IMR-90 (cell line): ENCODE results near the gene PDZD2. TPM values are rescaled to one million over a fixed set of nuclear protein-coding genes. Genes with fewer than 3 reads are reported as not detected.

ENCODE experiments used
- ATAC-seq: fragments of 200-7000 bp; cut with Tn5 transposase; 2 replicates; pipeline ENCODE4 v1.9.1; 2020; ENCODE audit warnings: low read depth, mild to moderate bottlenecking, moderate library complexity
- BruUV-seq: library from RNA; stranded (reverse); fragments of 400-500 nt; replicated peaks from 2 replicates; lab custom pipeline; 2021; lab: Mats Ljungman, UMichigan
- CTCF ChIA-PET: fragments of 300-600 bp; formaldehyde crosslinking; extraction: SDS; loops from one replicate; lab custom pipeline; 2021; ENCODE audit warnings: antibody characterized with exemption; lab: Yijun Ruan, JAX
- POLR2A ChIA-PET: fragments of 300-600 bp; sonication (Branson Sonifier 250); formaldehyde crosslinking; loops from one replicate; lab custom pipeline; 2022; ENCODE audit warnings: antibody characterized with exemption; ENCODE audit not compliant: unreplicated experiment; lab: Charles Lee
- DNase-seq: peaks from one replicate; pipeline ENCODE4 v3.0.0; 2013
- H2AFZ ChIP-seq: replicated peaks from 2 replicates; pipeline ENCODE3; 2013; ENCODE audit warnings: low read length, mild to moderate bottlenecking; ENCODE audit not compliant: poor library complexity
- H2AK5ac ChIP-seq: 2 replicates; pipeline ENCODE4 v1.6.1; 2013; ENCODE audit warnings: low read depth, low read length, inconsistent platforms
- H2AK9ac ChIP-seq: replicated peaks from 2 replicates; pipeline ENCODE3; 2013; ENCODE audit warnings: mild to moderate bottlenecking, low read depth, low read length, moderate library complexity; ENCODE audit not compliant: poor library complexity
- H2BK120ac ChIP-seq: 2 replicates; pipeline ENCODE4 v1.6.1; 2013; ENCODE audit warnings: low read depth, low read length, inconsistent platforms
- H2BK15ac ChIP-seq: 3 replicates; pipeline ENCODE4 v1.6.1; 2013; ENCODE audit warnings: low read depth, low read length, inconsistent platforms
- H2BK20ac ChIP-seq: 2 replicates; pipeline ENCODE4 v1.6.1; 2013; ENCODE audit warnings: low read depth, mild to moderate bottlenecking, inconsistent platforms, low read length, moderate library complexity
- H2BK5ac ChIP-seq: 2 replicates; pipeline ENCODE4 v1.6.1; 2013; ENCODE audit warnings: mild to moderate bottlenecking, low read depth, low read length, inconsistent platforms; ENCODE audit not compliant: poor library complexity, severe bottlenecking
- H3K14ac ChIP-seq: replicated peaks from 2 replicates; pipeline ENCODE4 v1.6.1; 2013; ENCODE audit warnings: low read depth, low read length, inconsistent platforms
- H3K18ac ChIP-seq: 2 replicates; pipeline ENCODE4 v1.6.1; 2013; ENCODE audit warnings: low read depth, low read length, control low read depth
- H3K23ac ChIP-seq: 2 replicates; pipeline ENCODE4 v1.6.1; 2013; ENCODE audit warnings: low read depth, low read length, inconsistent platforms
- H3K27ac ChIP-seq: 2 replicates; pipeline ENCODE4 v1.5.1; 2013; ENCODE audit warnings: mild to moderate bottlenecking, control low read depth, low read length; ENCODE audit not compliant: insufficient read depth
- H3K27me3 ChIP-seq: 2 replicates; pipeline ENCODE4 v1.6.1; 2013; ENCODE audit warnings: low read length; ENCODE audit not compliant: control insufficient read depth, insufficient read depth
- H3K36me3 ChIP-seq: 2 replicates; pipeline ENCODE4 v1.6.1; 2013; ENCODE audit warnings: low read length, mixed read lengths; ENCODE audit not compliant: control insufficient read depth, insufficient read depth
- H3K4ac ChIP-seq: 2 replicates; pipeline ENCODE4 v1.6.1; 2013; ENCODE audit warnings: low read depth, low read length, inconsistent platforms
- H3K4me1 ChIP-seq: 2 replicates; pipeline ENCODE4 v1.6.1; 2013; ENCODE audit warnings: low read length, mixed read lengths; ENCODE audit not compliant: control insufficient read depth, insufficient read depth
- H3K4me2 ChIP-seq: 2 replicates; pipeline ENCODE4 v1.6.1; 2013; ENCODE audit warnings: low read depth, mild to moderate bottlenecking, control low read depth, low read length, moderate library complexity
- H3K4me3 ChIP-seq: 2 replicates; pipeline ENCODE4 v1.5.1; 2013; ENCODE audit warnings: low read depth, mild to moderate bottlenecking, control low read depth, low read length, moderate library complexity; ENCODE audit not compliant: insufficient read depth
- H3K56ac ChIP-seq: 2 replicates; pipeline ENCODE4 v1.6.1; 2013; ENCODE audit warnings: low read length, inconsistent platforms; ENCODE audit not compliant: insufficient read depth; ENCODE audit errors: extremely low read depth
- H3K79me1 ChIP-seq, 2 experiments: 2 replicates each; pipeline ENCODE4 v1.6.1; 2013; ENCODE audit warnings: low read length in 2 of 2, inconsistent platforms in 1 of 2, low read depth in 1 of 2
- H3K9ac ChIP-seq: 2 replicates; pipeline ENCODE4 v1.6.1; 2013; ENCODE audit warnings: low read depth, low read length, control low read depth
- H3K9me1 ChIP-seq: 2 replicates; pipeline ENCODE4 v1.6.1; 2013; ENCODE audit warnings: low read length, inconsistent platforms; ENCODE audit not compliant: insufficient read depth
- H3K9me3 ChIP-seq: 2 replicates; pipeline ENCODE4 v1.6.1; 2013; ENCODE audit warnings: low read length; ENCODE audit not compliant: control insufficient read depth, insufficient read depth
- H4K20me1 ChIP-seq: 2 replicates; pipeline ENCODE4 v1.6.1; 2013; ENCODE audit warnings: low read length, inconsistent platforms; ENCODE audit not compliant: insufficient read depth
- H4K5ac ChIP-seq: 2 replicates; pipeline ENCODE4 v1.6.1; 2013; ENCODE audit warnings: mild to moderate bottlenecking, low read depth, low read length, control low read depth
- H4K8ac ChIP-seq, 2 experiments: 2 replicates each; pipeline ENCODE4 v1.6.1; 2013; ENCODE audit warnings: low read depth in 2 of 2, low read length in 2 of 2, control low read depth in 1 of 2, inconsistent platforms in 1 of 2
- H4K91ac ChIP-seq: 2 replicates; pipeline ENCODE4 v1.6.1; 2013; ENCODE audit warnings: low read depth, low read length, inconsistent platforms; ENCODE audit not compliant: insufficient read depth
- CEBPB ChIP-seq: IDR thresholded peaks from 2 replicates; pipeline ENCODE4 v1.6.1; 2012; ENCODE audit warnings: low read depth, low read length, improper control_type of control experiment
- MXI1 ChIP-seq: IDR thresholded peaks from 2 replicates; pipeline ENCODE4 v1.6.1; 2012; ENCODE audit warnings: low read depth, mild to moderate bottlenecking, low read length, moderate library complexity, borderline replicate concordance
- NFE2L2 ChIP-seq: fragments of 150-350 bp; IDR thresholded peaks from 2 replicates; pipeline ENCODE4 v1.6.1; 2016; ENCODE audit warnings: low read depth, mild to moderate bottlenecking, low read length
- RCOR1 ChIP-seq: IDR thresholded peaks from 2 replicates; pipeline ENCODE4 v1.6.1; 2012; ENCODE audit warnings: mild to moderate bottlenecking, low read length, improper control_type of control experiment; ENCODE audit not compliant: insufficient replicate concordance
- SMC3 ChIP-seq: fragments of 150-350 bp; IDR thresholded peaks from 2 replicates; pipeline ENCODE4 v1.6.1; 2016; ENCODE audit warnings: low read depth, mild to moderate bottlenecking, antibody characterized with exemption, low read length, moderate library complexity
- WGBS, 2 experiments: methylation state at CpG; one replicate each; pipeline versions ENCODE4 v1.1.5 to v1.1.7; 2013; ENCODE audit warnings: missing lambda C conversion rate in 2 of 2; ENCODE audit not compliant: insufficient read length in 1 of 2; ENCODE audit errors: extremely low coverage in 2 of 2; 5-methylcytosine and 5-hydroxymethylcytosine counted together
- dilution Hi-C: fragments of 300-500 bp; cut with HindIII; formaldehyde crosslinking; loops from one replicate; pipeline ENCODE4 v1.14.3; 2018; ENCODE audit warnings: low sequenced_read_pairs; ENCODE audit not compliant: unreplicated experiment
- in situ Hi-C: fragments of 300-500 bp; cut with MboI; formaldehyde crosslinking; loops from 3 replicates; pipeline ENCODE4 v1.14.3; 2019; ENCODE audit warnings: low sequenced_read_pairs, inconsistent platforms, mixed read lengths
- intact Hi-C: fragments of 100-400 bp; cut with micrococcal nuclease; formaldehyde crosslinking; loops from 2 replicates; pipeline ENCODE4 v1.10.0; 2022
- polyA plus RNA-seq, 3 experiments: library from polyadenylated mRNA; depleted of rRNA; stranded (reverse); fragments of >200 nt; gene quantifications; 2 replicates each; pipeline ENCODE4 v1.2.3, GENCODE V29; 2012; ENCODE audit warnings: low replicate concordance in 1 of 3
- total RNA-seq: library from RNA; depleted of rRNA; stranded (reverse); fragments of >200 nt; gene quantifications from 2 replicates; pipeline ENCODE4 v1.2.3, GENCODE V29; 2012

PDZD2 gene
- total and polyA plus RNA-seq, 2 of the 4 experiments (the other 2 are of a cell fraction), result under 0.01 to 0.02 TPM

GRCh38 chr5:31894141-31894540 lies 255.2 kb downstream of the PDZD2 start:
- POLR2A ChIA-PET, result no interaction called here
- in situ Hi-C loops, result no loop called here
- WGBS, 2 experiments, result no CpG with 5 or more reads among the region's 6 CpGs

More at GRCh38 chr5:31894141-31894540, 255.2 kb downstream of the PDZD2 start:
- dilution Hi-C loops, result no loop called here
- Histone ChIP-seq H3K14ac (no peak overlapping the region), H2AFZ (no peak overlapping the region), H4K91ac (no peak overlapping the region), H3K18ac (no peak overlapping the region), H3K4ac (no peak overlapping the region), H2AK5ac (no peak overlapping the region), H3K27ac (no peak overlapping the region), H4K20me1 (no peaks in the 10 kb centered on the region), H3K4me1 (no peaks in the 10 kb centered on the region), H3K23ac (no peak overlapping the region), H3K4me3 (no peak overlapping the region), H4K8ac (no peak overlapping the region), H2BK15ac (no peak overlapping the region), H2BK5ac (no peak overlapping the region), H2BK20ac (no peak overlapping the region), H2BK120ac (no peak overlapping the region), H4K5ac (no peak overlapping the region), H3K9me1 (no peaks in the 10 kb centered on the region), H3K36me3 (no peaks in the 10 kb centered on the region), H3K79me1 (no peaks in the 10 kb centered on the region), H3K56ac (no peak overlapping the region), H3K9ac (no peak overlapping the region), H2AK9ac (no peak overlapping the region), H3K9me3 (no peaks in the 10 kb centered on the region), H3K27me3 (peaks cover 30% of the 10 kb centered on the region), H3K4me2 (no peak overlapping the region)
- TF ChIP-seq NFE2L2 (no peak), SMC3 (no peak), RCOR1 (no peak), CEBPB (no peak), MXI1 (no peak)
- intact Hi-C loops, result no loop called here
- ATAC-seq, result no peak
- BruUV-seq, result no TSS peak
- CTCF ChIA-PET, result no interaction called here
- no peak for DNase-seq
